ENCODE results near the gene CHIA. TPM values are rescaled to one million over a fixed set of nuclear protein-coding genes. Genes with fewer than 3 reads are reported as not detected.

The CHIA gene
- total RNA-seq, 1 donor from 2014 or later, result not detected

DNA sequence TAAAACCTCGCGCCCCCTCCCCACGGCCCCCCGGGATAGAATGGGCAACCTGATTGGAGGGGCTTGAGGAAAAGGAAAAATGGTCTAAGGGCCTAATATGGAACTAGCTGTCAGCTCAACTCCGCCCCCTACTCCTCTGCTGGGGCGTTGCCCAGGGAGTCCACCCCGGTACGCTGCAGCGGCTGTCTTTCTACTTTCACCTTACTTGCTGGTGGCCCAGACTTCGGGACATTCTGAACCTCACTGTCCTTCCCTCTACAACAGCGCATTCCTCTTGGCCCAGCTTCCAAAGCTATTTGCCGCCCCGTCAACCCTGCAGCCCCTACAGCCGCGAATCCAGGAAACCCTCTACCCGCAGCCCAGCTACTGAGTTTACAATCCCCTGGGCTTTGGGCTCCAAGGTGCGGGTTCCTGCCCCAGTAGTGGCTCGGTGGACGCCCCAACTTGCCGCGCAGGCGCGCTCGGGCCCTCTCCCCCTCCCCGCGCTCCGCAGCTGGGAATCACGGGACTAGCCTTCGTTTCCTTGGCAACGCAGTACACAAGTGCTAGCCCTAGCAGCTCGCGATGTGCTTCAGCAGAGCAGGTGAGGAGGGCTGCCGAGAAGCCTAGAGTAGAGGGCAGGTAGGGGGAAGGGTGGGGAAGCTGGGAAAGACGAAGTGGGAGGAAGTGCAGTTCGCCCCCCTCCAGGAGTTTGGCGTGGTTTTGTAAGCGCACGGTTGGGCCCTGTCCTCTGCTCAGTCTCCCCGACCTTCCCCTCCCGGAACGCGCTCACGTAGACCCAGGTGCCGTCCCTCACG lies 55.6 kb downstream of the CHIA start:
- peaks cover 20% of the 10 kb centered on the region for H3K27me3 Mint-ChIP-seq (ENCODE audit: unreplicated experiment)
- H3K4me1 Mint-ChIP-seq (ENCODE audit: unreplicated experiment), result peaks cover 9% of the 10 kb centered on the region
- H3K36me3 Mint-ChIP-seq (ENCODE audit: unreplicated experiment), result no peaks in the 10 kb centered on the region
- H3K9me3 Mint-ChIP-seq (ENCODE audit: unreplicated experiment), result no peaks in the 10 kb centered on the region
- H3K27ac Mint-ChIP-seq (ENCODE audit: unreplicated experiment), result peak overlapping the region; percentile 84
- peak; percentile 94 for DNase-seq (ENCODE audit: extremely low spot score, unreplicated experiment)
- peak overlapping the region; percentile 84 for H3K4me3 Mint-ChIP-seq (ENCODE audit: unreplicated experiment)
- TF ChIP-seq, protein P1, sequence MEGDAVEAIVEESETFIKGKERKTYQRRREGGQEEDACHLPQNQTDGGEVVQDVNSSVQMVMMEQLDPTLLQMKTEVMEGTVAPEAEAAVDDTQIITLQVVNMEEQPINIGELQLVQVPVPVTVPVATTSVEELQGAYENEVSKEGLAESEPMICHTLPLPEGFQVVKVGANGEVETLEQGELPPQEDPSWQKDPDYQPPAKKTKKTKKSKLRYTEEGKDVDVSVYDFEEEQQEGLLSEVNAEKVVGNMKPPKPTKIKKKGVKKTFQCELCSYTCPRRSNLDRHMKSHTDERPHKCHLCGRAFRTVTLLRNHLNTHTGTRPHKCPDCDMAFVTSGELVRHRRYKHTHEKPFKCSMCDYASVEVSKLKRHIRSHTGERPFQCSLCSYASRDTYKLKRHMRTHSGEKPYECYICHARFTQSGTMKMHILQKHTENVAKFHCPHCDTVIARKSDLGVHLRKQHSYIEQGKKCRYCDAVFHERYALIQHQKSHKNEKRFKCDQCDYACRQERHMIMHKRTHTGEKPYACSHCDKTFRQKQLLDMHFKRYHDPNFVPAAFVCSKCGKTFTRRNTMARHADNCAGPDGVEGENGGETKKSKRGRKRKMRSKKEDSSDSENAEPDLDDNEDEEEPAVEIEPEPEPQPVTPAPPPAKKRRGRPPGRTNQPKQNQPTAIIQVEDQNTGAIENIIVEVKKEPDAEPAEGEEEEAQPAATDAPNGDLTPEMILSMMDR (IDR thresholded peaks at IDR 0.05), result peak; percentile 35

DNA sequence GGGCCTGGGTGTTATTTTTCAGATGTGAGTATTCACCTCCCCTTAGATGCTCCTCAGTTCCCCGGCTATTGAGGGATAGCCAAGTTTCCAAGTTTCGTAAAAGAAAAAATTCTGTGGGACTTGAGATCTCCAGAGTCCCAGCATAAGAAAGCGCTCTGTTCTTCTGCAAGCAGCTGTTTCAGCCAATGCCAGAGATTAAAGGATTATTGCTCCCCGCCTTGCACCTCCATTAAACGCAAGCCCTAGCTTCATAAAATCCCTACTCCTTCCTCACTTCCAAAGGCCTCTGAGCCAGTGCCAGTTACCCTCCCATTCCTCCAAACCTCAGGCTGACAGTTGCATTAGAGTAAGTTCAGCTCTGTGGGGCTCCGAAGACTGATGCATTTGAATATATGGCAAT lies 56.4 kb downstream of the CHIA start:
- H3K36me3 Mint-ChIP-seq (ENCODE audit: unreplicated experiment), result no peaks in the 10 kb centered on the region
- peaks cover 9% of the 10 kb centered on the region for H3K4me1 Mint-ChIP-seq (ENCODE audit: unreplicated experiment)
- TF ChIP-seq, protein P1 (IDR thresholded peaks at IDR 0.05), result no peak
- DNase-seq (ENCODE audit: extremely low spot score, unreplicated experiment), result no peak
- peak overlapping the region; percentile 84 for H3K27ac Mint-ChIP-seq (ENCODE audit: unreplicated experiment)
- H3K27me3 Mint-ChIP-seq (ENCODE audit: unreplicated experiment), result peaks cover 20% of the 10 kb centered on the region
- no peaks in the 10 kb centered on the region for H3K9me3 Mint-ChIP-seq (ENCODE audit: unreplicated experiment)
- peak overlapping the region; percentile 84 for H3K4me3 Mint-ChIP-seq (ENCODE audit: unreplicated experiment)

DNA sequence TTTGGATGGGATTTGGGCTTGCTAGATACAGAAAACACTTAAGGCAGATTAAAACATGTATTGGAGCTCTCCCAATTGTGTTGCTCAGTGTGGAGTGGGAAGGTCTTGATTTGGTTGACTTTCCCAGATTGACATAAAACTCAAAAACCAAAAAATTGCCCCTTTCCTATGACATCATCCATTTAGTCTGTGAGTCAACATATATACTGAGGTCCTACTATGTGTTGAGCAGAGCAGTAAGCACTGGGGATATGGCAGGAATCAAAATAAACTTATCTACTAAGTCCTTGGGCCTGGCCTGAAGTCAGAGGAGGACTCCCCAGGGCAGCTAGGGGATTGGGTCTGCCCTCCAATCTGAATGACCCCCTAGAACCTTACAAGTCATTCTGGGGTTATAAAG lies 61.0 kb downstream of the CHIA start:
- TF ChIP-seq, protein P1 (IDR thresholded peaks at IDR 0.05), result no peak
- peaks cover 3% of the 10 kb centered on the region for H3K4me1 Mint-ChIP-seq (ENCODE audit: unreplicated experiment)
- DNase-seq (ENCODE audit: extremely low spot score, unreplicated experiment), result no peak
- peaks cover 11% of the 10 kb centered on the region for H3K27me3 Mint-ChIP-seq (ENCODE audit: unreplicated experiment)
- H3K4me3 Mint-ChIP-seq (ENCODE audit: unreplicated experiment), result no peak overlapping the region
- no peaks in the 10 kb centered on the region for H3K36me3 Mint-ChIP-seq (ENCODE audit: unreplicated experiment)
- no peak overlapping the region for H3K27ac Mint-ChIP-seq (ENCODE audit: unreplicated experiment)
- H3K9me3 Mint-ChIP-seq (ENCODE audit: unreplicated experiment), result no peaks in the 10 kb centered on the region

DNA sequence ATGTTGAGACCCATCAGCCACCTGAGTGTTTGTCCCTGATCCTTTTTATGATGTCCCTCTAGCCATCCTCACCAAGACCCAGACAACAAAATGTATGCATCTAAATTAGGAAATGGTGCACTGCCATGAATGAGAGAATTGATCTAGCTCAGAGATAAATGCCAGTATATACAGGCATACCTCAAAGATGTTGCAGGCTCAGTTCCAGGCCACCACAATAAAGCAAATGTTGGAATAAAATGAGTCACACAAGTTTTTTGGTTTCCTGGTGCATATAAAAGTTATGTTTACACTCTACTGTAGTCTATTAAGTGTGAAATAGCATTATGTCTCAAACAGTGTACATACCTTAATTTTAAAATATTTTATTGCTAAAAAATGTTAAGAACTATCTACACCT lies 63.9 kb downstream of the CHIA start:
- no peaks in the 10 kb centered on the region for H3K4me1 Mint-ChIP-seq (ENCODE audit: unreplicated experiment)
- H3K27me3 Mint-ChIP-seq (ENCODE audit: unreplicated experiment), result peaks cover 8% of the 10 kb centered on the region
- H3K9me3 Mint-ChIP-seq (ENCODE audit: unreplicated experiment), result no peaks in the 10 kb centered on the region
- H3K36me3 Mint-ChIP-seq (ENCODE audit: unreplicated experiment), result no peaks in the 10 kb centered on the region
- no peak for DNase-seq (ENCODE audit: extremely low spot score, unreplicated experiment)
- no peak overlapping the region for H3K4me3 Mint-ChIP-seq (ENCODE audit: unreplicated experiment)
- no peak overlapping the region for H3K27ac Mint-ChIP-seq (ENCODE audit: unreplicated experiment)
- TF ChIP-seq, protein P1 (IDR thresholded peaks at IDR 0.05), result no peak

DNA sequence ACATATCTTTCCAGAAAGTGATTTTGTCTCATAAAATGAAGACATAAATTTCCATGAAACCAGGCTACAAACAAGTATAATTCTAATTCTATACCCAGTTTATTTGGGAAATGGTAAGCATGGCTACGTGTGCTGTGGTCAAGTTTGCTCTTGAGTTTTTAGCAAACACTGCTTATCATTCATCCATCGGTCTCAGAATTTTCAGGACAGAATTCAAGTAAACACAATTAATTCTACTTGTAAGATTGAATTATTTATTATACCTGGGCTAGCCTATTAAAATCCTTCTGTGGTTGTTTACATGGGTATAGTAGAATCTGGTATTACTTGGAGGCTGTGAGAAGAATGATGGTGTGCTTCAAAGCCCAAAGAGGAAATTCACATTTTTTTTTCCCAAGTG lies 68.3 kb downstream of the CHIA start:
- DNase-seq (ENCODE audit: extremely low spot score, unreplicated experiment), result no peak
- H3K36me3 Mint-ChIP-seq (ENCODE audit: unreplicated experiment), result no peaks in the 10 kb centered on the region
- no peak overlapping the region for H3K4me3 Mint-ChIP-seq (ENCODE audit: unreplicated experiment)
- no peak overlapping the region for H3K27ac Mint-ChIP-seq (ENCODE audit: unreplicated experiment)
- no peaks in the 10 kb centered on the region for H3K9me3 Mint-ChIP-seq (ENCODE audit: unreplicated experiment)
- TF ChIP-seq, protein P1 (IDR thresholded peaks at IDR 0.05), result no peak
- H3K27me3 Mint-ChIP-seq (ENCODE audit: unreplicated experiment), result peaks cover 8% of the 10 kb centered on the region
- no peaks in the 10 kb centered on the region for H3K4me1 Mint-ChIP-seq (ENCODE audit: unreplicated experiment)

All from osteocyte (in vitro differentiated cells).